WTC11 (cell line): ENCODE data around the gene CENPX. TPM values are rescaled to one million over a fixed set of nuclear protein-coding genes. Genes with fewer than 3 reads are reported as not detected.
"Not testable (repeated sequence)": the region's sequence is repeated elsewhere in the genome, so short reads cannot be mapped to it uniquely, and the experiment has no call there.

Experiments
- ATAC-seq: fragments of 200-7000 bp; cut with Tn5 transposase; 2 replicates; pipeline ENCODE4 v1.10.0; 2021; ENCODE audit warnings: mild to moderate bottlenecking, moderate library complexity
- CTCF ChIA-PET: fragments of 300-600 bp; sonication (Branson Sonifier 250); formaldehyde crosslinking; loops from one replicate; lab custom pipeline; 2021; ENCODE audit warnings: antibody characterized with exemption; lab: Charles Lee
- POLR2A ChIA-PET: fragments of 350-600 bp; sonication (Branson Sonifier 250); formaldehyde crosslinking; loops from one replicate; lab custom pipeline; 2021; ENCODE audit warnings: antibody characterized with exemption; lab: Charles Lee
- DNase-seq: peaks from one replicate; pipeline ENCODE4 v3.0.0; 2021; ENCODE audit warnings: low spot score
- H3K27ac Mint-ChIP-seq: 2 replicates; pipeline ENCODE4 v1.8.0; 2021; ENCODE audit warnings: mixed read lengths
- H3K27me3 Mint-ChIP-seq: 2 replicates; pipeline ENCODE4 v1.8.0; 2021; ENCODE audit warnings: low read depth, mild to moderate bottlenecking, moderate library complexity, mixed read lengths
- H3K36me3 Mint-ChIP-seq: 2 replicates; pipeline ENCODE4 v1.8.0; 2021; ENCODE audit warnings: mixed read lengths
- H3K4me1 Mint-ChIP-seq: 2 replicates; pipeline ENCODE4 v1.8.0; 2022; ENCODE audit warnings: mixed read lengths
- H3K4me3 Mint-ChIP-seq: 2 replicates; pipeline ENCODE4 v1.8.0; 2021; ENCODE audit warnings: mild to moderate bottlenecking, moderate library complexity, mixed read lengths
- H3K9me3 Mint-ChIP-seq: 2 replicates; pipeline ENCODE4 v1.8.0; 2021; ENCODE audit warnings: mixed read lengths
- EMX1 ChIP-seq: fragments of 250-450 bp; sonication (Bioruptor Pico); IDR thresholded peaks from 2 replicates; pipeline ENCODE4 v1.8.0; 2021; ENCODE audit warnings: mild to moderate bottlenecking
- ESRRA ChIP-seq: sonication (generic); formaldehyde crosslinking; IDR thresholded peaks from 2 replicates; pipeline ENCODE4 v1.8.1; 2022; ENCODE audit warnings: mild to moderate bottlenecking, missing genetic modification reagents, borderline replicate concordance
- FOXK1 ChIP-seq: sonication (generic); formaldehyde crosslinking; IDR thresholded peaks from 2 replicates; pipeline ENCODE4 v1.8.0; 2022; ENCODE audit warnings: mild to moderate bottlenecking, moderate library complexity, missing genetic modification reagents
- GABPB1 ChIP-seq: sonication (generic); formaldehyde crosslinking; IDR thresholded peaks from 2 replicates; pipeline ENCODE4 v1.8.1; 2023; ENCODE audit warnings: mild to moderate bottlenecking, missing genetic modification reagents
- JUN ChIP-seq: sonication (generic); formaldehyde crosslinking; IDR thresholded peaks from 2 replicates; pipeline ENCODE4 v1.8.0; 2023; ENCODE audit warnings: mild to moderate bottlenecking, missing genetic modification reagents
- PRRX2 ChIP-seq: fragments of 250-450 bp; sonication (Bioruptor Pico); IDR thresholded peaks from 2 replicates; pipeline ENCODE4 v1.8.0; 2021; ENCODE audit warnings: mild to moderate bottlenecking
- SMAD4 ChIP-seq: sonication (generic); formaldehyde crosslinking; IDR thresholded peaks from 2 replicates; pipeline ENCODE4 v1.8.0; 2022; ENCODE audit warnings: mild to moderate bottlenecking, missing genetic modification reagents
- TCF7 ChIP-seq: sonication (generic); formaldehyde crosslinking; IDR thresholded peaks from 2 replicates; pipeline ENCODE4 v1.8.0; 2022; ENCODE audit warnings: mild to moderate bottlenecking, low read depth, missing genetic modification reagents, moderate library complexity
- TP53 ChIP-seq: sonication (generic); formaldehyde crosslinking; IDR thresholded peaks from 2 replicates; pipeline ENCODE4 v1.8.1; 2023; ENCODE audit warnings: mild to moderate bottlenecking, missing genetic modification reagents
- ZNF138 ChIP-seq: sonication (generic); formaldehyde crosslinking; conservative IDR thresholded peaks from 2 replicates; pipeline ENCODE4 v1.8.1; 2022; ENCODE audit warnings: mild to moderate bottlenecking, moderate library complexity, missing genetic modification reagents
- ZNF317 ChIP-seq: sonication (generic); formaldehyde crosslinking; IDR thresholded peaks from 2 replicates; pipeline ENCODE4 v1.8.1; 2023; ENCODE audit warnings: low read depth, mild to moderate bottlenecking, moderate library complexity, missing genetic modification reagents, borderline replicate concordance
- total RNA-seq: library from RNA; stranded (reverse); gene quantifications from 3 replicates; pipeline ENCODE4 v1.2.3, GENCODE V29; 2021
- TF ChIP-seq, protein P1 (sequence below): sonication (generic); formaldehyde crosslinking; IDR thresholded peaks from 2 replicates; pipeline ENCODE4 v1.8.0; 2023; ENCODE audit warnings: missing genetic modification reagents, mild to moderate bottlenecking, borderline replicate concordance
- TF ChIP-seq, protein P2 (sequence below): sonication (generic); formaldehyde crosslinking; IDR thresholded peaks from 2 replicates; pipeline ENCODE4 v1.8.1; 2022; ENCODE audit warnings: mild to moderate bottlenecking, moderate library complexity, missing genetic modification reagents
- TF ChIP-seq, protein P3 (sequence below): sonication (generic); formaldehyde crosslinking; IDR thresholded peaks from 2 replicates; pipeline ENCODE4 v1.8.0; 2022; ENCODE audit warnings: mild to moderate bottlenecking, missing genetic modification reagents
- TF ChIP-seq, protein P4 (sequence below): sonication (generic); formaldehyde crosslinking; IDR thresholded peaks from 2 replicates; pipeline ENCODE4 v1.8.1; 2023; ENCODE audit warnings: mild to moderate bottlenecking, missing genetic modification reagents, borderline replicate concordance

CENPX gene
- total RNA-seq, 1 experiment from 2014 or later, result 121 TPM

- peaks cover 40% of the 10 kb centered on the region for H3K4me1 Mint-ChIP-seq
- H3K4me3 Mint-ChIP-seq, result no peak overlapping the region
- peaks cover 10% of the 10 kb centered on the region for H3K27me3 Mint-ChIP-seq
- no peaks in the 10 kb centered on the region for H3K9me3 Mint-ChIP-seq
- ATAC-seq, result no peak
- POLR2A ChIA-PET, result no interaction called here
- H3K27ac Mint-ChIP-seq, result no peak overlapping the region
- DNase-seq, result no peak
- no peak for TF ChIP-seq EMX1 (CRISPR knock-in tag)
- no peak for TF ChIP-seq PRRX2
- TF ChIP-seq ZNF317 (CRISPR knock-in tag), result no peak
- no peak for TF ChIP-seq FOXK1 (CRISPR knock-in tag)
- TF ChIP-seq, protein P1, sequence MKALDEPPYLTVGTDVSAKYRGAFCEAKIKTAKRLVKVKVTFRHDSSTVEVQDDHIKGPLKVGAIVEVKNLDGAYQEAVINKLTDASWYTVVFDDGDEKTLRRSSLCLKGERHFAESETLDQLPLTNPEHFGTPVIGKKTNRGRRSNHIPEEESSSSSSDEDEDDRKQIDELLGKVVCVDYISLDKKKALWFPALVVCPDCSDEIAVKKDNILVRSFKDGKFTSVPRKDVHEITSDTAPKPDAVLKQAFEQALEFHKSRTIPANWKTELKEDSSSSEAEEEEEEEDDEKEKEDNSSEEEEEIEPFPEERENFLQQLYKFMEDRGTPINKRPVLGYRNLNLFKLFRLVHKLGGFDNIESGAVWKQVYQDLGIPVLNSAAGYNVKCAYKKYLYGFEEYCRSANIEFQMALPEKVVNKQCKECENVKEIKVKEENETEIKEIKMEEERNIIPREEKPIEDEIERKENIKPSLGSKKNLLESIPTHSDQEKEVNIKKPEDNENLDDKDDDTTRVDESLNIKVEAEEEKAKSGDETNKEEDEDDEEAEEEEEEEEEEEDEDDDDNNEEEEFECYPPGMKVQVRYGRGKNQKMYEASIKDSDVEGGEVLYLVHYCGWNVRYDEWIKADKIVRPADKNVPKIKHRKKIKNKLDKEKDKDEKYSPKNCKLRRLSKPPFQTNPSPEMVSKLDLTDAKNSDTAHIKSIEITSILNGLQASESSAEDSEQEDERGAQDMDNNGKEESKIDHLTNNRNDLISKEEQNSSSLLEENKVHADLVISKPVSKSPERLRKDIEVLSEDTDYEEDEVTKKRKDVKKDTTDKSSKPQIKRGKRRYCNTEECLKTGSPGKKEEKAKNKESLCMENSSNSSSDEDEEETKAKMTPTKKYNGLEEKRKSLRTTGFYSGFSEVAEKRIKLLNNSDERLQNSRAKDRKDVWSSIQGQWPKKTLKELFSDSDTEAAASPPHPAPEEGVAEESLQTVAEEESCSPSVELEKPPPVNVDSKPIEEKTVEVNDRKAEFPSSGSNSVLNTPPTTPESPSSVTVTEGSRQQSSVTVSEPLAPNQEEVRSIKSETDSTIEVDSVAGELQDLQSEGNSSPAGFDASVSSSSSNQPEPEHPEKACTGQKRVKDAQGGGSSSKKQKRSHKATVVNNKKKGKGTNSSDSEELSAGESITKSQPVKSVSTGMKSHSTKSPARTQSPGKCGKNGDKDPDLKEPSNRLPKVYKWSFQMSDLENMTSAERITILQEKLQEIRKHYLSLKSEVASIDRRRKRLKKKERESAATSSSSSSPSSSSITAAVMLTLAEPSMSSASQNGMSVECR, result no peak
- no peak for TF ChIP-seq TCF7 (CRISPR knock-in tag)
- no peak for TF ChIP-seq SMAD4 (CRISPR knock-in tag)
- no peak for TF ChIP-seq JUN (CRISPR knock-in tag)
- TF ChIP-seq, protein P2, sequence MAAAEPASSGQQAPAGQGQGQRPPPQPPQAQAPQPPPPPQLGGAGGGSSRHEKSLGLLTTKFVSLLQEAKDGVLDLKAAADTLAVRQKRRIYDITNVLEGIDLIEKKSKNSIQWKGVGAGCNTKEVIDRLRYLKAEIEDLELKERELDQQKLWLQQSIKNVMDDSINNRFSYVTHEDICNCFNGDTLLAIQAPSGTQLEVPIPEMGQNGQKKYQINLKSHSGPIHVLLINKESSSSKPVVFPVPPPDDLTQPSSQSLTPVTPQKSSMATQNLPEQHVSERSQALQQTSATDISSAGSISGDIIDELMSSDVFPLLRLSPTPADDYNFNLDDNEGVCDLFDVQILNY, result no peak
- TF ChIP-seq ESRRA (CRISPR knock-in tag), result no peak
- TF ChIP-seq GABPB1 (CRISPR knock-in tag), result no peak
- TF ChIP-seq TP53 (CRISPR knock-in tag), result no peak
- TF ChIP-seq, protein P3, sequence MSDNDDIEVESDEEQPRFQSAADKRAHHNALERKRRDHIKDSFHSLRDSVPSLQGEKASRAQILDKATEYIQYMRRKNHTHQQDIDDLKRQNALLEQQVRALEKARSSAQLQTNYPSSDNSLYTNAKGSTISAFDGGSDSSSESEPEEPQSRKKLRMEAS (CRISPR knock-in tag), result no peak
- no peak for TF ChIP-seq ZNF138 (CRISPR knock-in tag)
- TF ChIP-seq, protein P4, sequence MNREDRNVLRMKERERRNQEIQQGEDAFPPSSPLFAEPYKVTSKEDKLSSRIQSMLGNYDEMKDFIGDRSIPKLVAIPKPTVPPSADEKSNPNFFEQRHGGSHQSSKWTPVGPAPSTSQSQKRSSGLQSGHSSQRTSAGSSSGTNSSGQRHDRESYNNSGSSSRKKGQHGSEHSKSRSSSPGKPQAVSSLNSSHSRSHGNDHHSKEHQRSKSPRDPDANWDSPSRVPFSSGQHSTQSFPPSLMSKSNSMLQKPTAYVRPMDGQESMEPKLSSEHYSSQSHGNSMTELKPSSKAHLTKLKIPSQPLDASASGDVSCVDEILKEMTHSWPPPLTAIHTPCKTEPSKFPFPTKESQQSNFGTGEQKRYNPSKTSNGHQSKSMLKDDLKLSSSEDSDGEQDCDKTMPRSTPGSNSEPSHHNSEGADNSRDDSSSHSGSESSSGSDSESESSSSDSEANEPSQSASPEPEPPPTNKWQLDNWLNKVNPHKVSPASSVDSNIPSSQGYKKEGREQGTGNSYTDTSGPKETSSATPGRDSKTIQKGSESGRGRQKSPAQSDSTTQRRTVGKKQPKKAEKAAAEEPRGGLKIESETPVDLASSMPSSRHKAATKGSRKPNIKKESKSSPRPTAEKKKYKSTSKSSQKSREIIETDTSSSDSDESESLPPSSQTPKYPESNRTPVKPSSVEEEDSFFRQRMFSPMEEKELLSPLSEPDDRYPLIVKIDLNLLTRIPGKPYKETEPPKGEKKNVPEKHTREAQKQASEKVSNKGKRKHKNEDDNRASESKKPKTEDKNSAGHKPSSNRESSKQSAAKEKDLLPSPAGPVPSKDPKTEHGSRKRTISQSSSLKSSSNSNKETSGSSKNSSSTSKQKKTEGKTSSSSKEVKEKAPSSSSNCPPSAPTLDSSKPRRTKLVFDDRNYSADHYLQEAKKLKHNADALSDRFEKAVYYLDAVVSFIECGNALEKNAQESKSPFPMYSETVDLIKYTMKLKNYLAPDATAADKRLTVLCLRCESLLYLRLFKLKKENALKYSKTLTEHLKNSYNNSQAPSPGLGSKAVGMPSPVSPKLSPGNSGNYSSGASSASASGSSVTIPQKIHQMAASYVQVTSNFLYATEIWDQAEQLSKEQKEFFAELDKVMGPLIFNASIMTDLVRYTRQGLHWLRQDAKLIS (CRISPR knock-in tag), result no peak
- CTCF ChIA-PET, result interaction anchor here (1.3 to 1.8 kb wide), 2 partner anchors 9 to 10 kb away, joined by 3 to 13 read pairs; no protein-coding TSS in a partner anchor
- 0 out of 2 replicates have a peak, but pooled peaks cover 6% of the 10 kb centered on the region for H3K36me3 Mint-ChIP-seq
Observed at GRCh38 chr17:82039695-82040299, 17.1 kb upstream of the CENPX start.

DNA sequence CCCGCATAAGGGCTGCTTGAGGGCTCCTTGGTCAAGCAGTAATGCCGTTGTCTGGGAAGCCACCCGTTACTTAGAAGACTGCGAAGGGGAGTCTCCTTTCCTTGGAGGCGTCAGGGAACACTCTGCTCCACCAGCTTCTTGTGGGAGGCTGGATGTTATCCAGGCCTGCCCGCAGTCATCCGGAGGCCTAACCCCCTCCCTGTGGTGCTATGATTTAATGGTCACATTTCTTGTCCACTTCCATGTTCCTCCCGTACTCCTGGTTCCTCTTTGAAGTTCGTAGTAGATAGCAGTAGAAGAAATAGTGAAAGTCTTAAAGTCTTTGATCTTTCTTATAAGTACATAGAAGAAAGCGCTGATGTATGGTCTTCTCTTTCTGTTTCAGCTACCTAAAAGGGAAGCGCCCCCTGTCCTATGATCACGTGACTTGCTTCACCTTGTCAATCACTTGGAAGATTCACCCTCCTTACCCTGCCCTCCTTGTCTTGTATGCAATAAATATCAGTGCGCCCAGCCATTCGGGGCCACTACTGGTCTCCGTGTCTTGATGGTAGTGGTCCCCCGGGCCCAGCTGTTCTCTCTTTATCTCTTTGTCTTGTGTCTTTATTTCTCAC lies 16.2 kb upstream of the CENPX start:
- DNase-seq, H3K27ac Mint-ChIP-seq, H3K9me3 Mint-ChIP-seq, H3K4me3 Mint-ChIP-seq, ATAC-seq, POLR2A ChIA-PET, H3K36me3 Mint-ChIP-seq: not testable (repeated sequence)
- Mint-ChIP-seq H3K4me1 (peaks cover 40% of the 10 kb centered on the region), H3K27me3 (peaks cover 10% of the 10 kb centered on the region)
- CTCF ChIA-PET, result interaction anchor here (0.8 to 2.0 kb wide), 3 partner anchors 8 to 68 kb away, joined by 3 to 16 read pairs (median 3); no protein-coding TSS in a partner anchor
